A549 (cell line): ENCODE results near the gene MFSD6L. TPM values are rescaled to one million over a fixed set of nuclear protein-coding genes. Genes with fewer than 3 reads are reported as not detected.

Experiments used
- ATAC-seq, 2 experiments: fragments of 200-7000 bp in 1 of 2; fragments of >200 bp in 1 of 2; cut with Nextera tagmentation in 1 of 2; cut with Tn5 transposase in 1 of 2; 3 replicates each; pipeline versions ENCODE4 v1.8.0 to v1.9.1; 2018 to 2020; ENCODE audit warnings: mild to moderate bottlenecking in 1 of 2, moderate library complexity in 1 of 2
- CTCF ChIA-PET: fragments of 300-600 bp; sonication (Branson Sonifier 250); formaldehyde crosslinking; extraction: SDS; loops from one replicate; lab custom pipeline; 2021; ENCODE audit warnings: antibody characterized with exemption, inconsistent platforms; lab: Yijun Ruan, JAX
- POLR2A ChIA-PET: fragments of 350-600 bp; formaldehyde crosslinking; extraction: SDS; loops from one replicate; lab custom pipeline; 2021; ENCODE audit warnings: antibody characterized with exemption, inconsistent platforms; lab: Yijun Ruan, JAX
- DNase-seq, 2 experiments: peaks; one replicate each; pipeline versions ENCODE4 v3.0.0 to v3.0.0-alpha.2; 2011 to 2016; ENCODE audit warnings: low read depth in 1 of 2, low spot score in 1 of 2
- FAIRE-seq: peaks from 2 replicates; lab custom pipeline; 2011; peaks lifted over from hg19 to GRCh38; lab: Jason Lieb, UNC
- H3K27ac ChIP-seq, 2 experiments: fragments of >200 bp; sonication (Bioruptor Twin); formaldehyde crosslinking; 3 replicates each; pipeline ENCODE4 v1.5.1; 2016 to 2017
- H3K4me1 ChIP-seq: fragments of >200 bp; sonication (Bioruptor Twin); formaldehyde crosslinking; 3 replicates; pipeline ENCODE4 v1.6.1; 2016
- H3K4me2 ChIP-seq: fragments of >200 bp; sonication (Bioruptor Twin); formaldehyde crosslinking; 3 replicates; pipeline ENCODE4 v1.6.1; 2016
- H3K4me3 ChIP-seq: fragments of >200 bp; sonication (Bioruptor Twin); formaldehyde crosslinking; 3 replicates; pipeline ENCODE4 v1.5.1; 2016
- H3K9me3 ChIP-seq: fragments of >200 bp; sonication (Bioruptor Twin); formaldehyde crosslinking; 3 replicates; pipeline ENCODE4 v1.6.1; 2016
- BHLHE40 ChIP-seq: IDR thresholded peaks from 2 replicates; pipeline ENCODE4 v1.6.1; 2012; ENCODE audit warnings: low read depth, low read length, inconsistent platforms
- CBX8 ChIP-seq: fragments of 200-600 bp; sonication (generic); IDR thresholded peaks from 2 replicates; pipeline ENCODE4 v1.6.1; 2016
- ELK1 ChIP-seq: fragments of 150-350 bp; IDR thresholded peaks from 2 replicates; pipeline ENCODE4 v1.6.1; 2014; ENCODE audit warnings: low read depth, mild to moderate bottlenecking, low read length
- EP300 ChIP-seq, 2 experiments: fragments of >200 bp; sonication (Bioruptor Twin); formaldehyde crosslinking; IDR thresholded peaks; 2 replicates in 1 of 2; 3 replicates in 1 of 2; pipeline ENCODE4 v1.6.1; 2016 to 2017
- ESRRA ChIP-seq: fragments of 150-350 bp; IDR thresholded peaks from 2 replicates; pipeline ENCODE4 v1.6.1; 2014; ENCODE audit warnings: mild to moderate bottlenecking, low read length, borderline replicate concordance
- HMGXB4 ChIP-seq: fragments of 250-450 bp; sonication (Bioruptor Pico); IDR thresholded peaks from 2 replicates; pipeline ENCODE4 v1.5.0; 2021; ENCODE audit warnings: mild to moderate bottlenecking, moderate library complexity, borderline replicate concordance
- JUN ChIP-seq, 2 experiments: fragments of >200 bp; sonication (Bioruptor Twin); formaldehyde crosslinking; IDR thresholded peaks; 2 replicates in 1 of 2; 3 replicates in 1 of 2; pipeline ENCODE4 v1.6.1; 2016 to 2017
- JUNB ChIP-seq: fragments of >200 bp; sonication (Bioruptor Twin); formaldehyde crosslinking; IDR thresholded peaks from 2 replicates; pipeline ENCODE4 v1.6.1; 2016
- KDM5A ChIP-seq: fragments of 200-600 bp; sonication (generic); IDR thresholded peaks from 2 replicates; pipeline ENCODE4 v1.6.1; 2016; ENCODE audit warnings: antibody characterized with exemption, mild to moderate bottlenecking
- MAFK ChIP-seq: fragments of 450-650 bp; IDR thresholded peaks from 2 replicates; pipeline ENCODE4 v1.6.1; 2014; ENCODE audit not compliant: partially characterized antibody
- PBX3 ChIP-seq: IDR thresholded peaks from 2 replicates; pipeline ENCODE4 v1.6.1; 2012
- POLR2A ChIP-seq: IDR thresholded peaks from 2 replicates; pipeline ENCODE4 v1.6.1; 2012; ENCODE audit warnings: mild to moderate bottlenecking, low read length
- REST ChIP-seq: fragments of 200-600 bp; sonication (generic); IDR thresholded peaks from 2 replicates; pipeline ENCODE4 v1.6.1; 2016; ENCODE audit warnings: antibody characterized with exemption, mild to moderate bottlenecking, moderate library complexity
- WGBS: methylation state at CpG from one replicate; pipeline ENCODE4 v1.1.6; 2017; ENCODE audit errors: missing lambda C conversion rate; 5-methylcytosine and 5-hydroxymethylcytosine counted together
- polyA plus RNA-seq, 4 experiments: library from polyadenylated mRNA; depleted of rRNA in 3 of 4; stranded (reverse); fragments of >200 nt; fragmentation: RNase III in 1 of 4; extraction: RNeasy Plus Mini Kit Qiagen cat#74134 plus additional on column Dnase treatment in 1 of 4; gene quantifications; 2 replicates in 3 of 4; 3 replicates in 1 of 4; pipeline ENCODE4 v1.2.3, GENCODE V29; 2011 to 2017

The MFSD6L gene
- polyA plus RNA-seq, 2 of the 4 experiments (the other 2 are of a cell fraction) = not detected

- Histone ChIP-seq H3K4me3 (no peak overlapping the region), H3K9me3 (peaks cover 13% of the 10 kb centered on the region; the same call in 2 of the 3 replicates), H3K4me1 (no peaks in the 10 kb centered on the region), H3K4me2 (no peak overlapping the region), H3K27ac (no peak overlapping the region)
- CTCF ChIA-PET = interaction anchor here (1.1 to 1.3 kb wide), 5 partner anchors 12 to 408 kb away, joined by 3 to 5 read pairs (median 3); no protein-coding TSS in a partner anchor
- ATAC-seq (peak in 1 of 2 experiments; percentile 51; a peak in 1 of 6 replicates), FAIRE-seq (no peak), DNase-seq (no peak)
- WGBS = 46% methylated on average over 4 of the region's 4 CpGs
- POLR2A ChIA-PET = no interaction called here
- no peak for TF ChIP-seq BHLHE40
- no peak for TF ChIP-seq PBX3
- no peak for TF ChIP-seq HMGXB4
- no peak for TF ChIP-seq POLR2A
- no peak for TF ChIP-seq EP300 (IDR thresholded peaks at IDR 0.05)
- no peak for TF ChIP-seq KDM5A
- peak; percentile 27; the same call in 1 of the 2 replicates for TF ChIP-seq JUNB
These were observed 7.8 kb downstream of the MFSD6L start for GRCh38 chr17:8791248-8791909.

GRCh38 chr17:8789743-8790142 lies 9.4 kb downstream of the MFSD6L start:
- H3K9me3 ChIP-seq = peaks cover 13% of the 10 kb centered on the region; the same call in 2 of the 3 replicates
- FAIRE-seq = no peak
- H3K27ac ChIP-seq = no peak overlapping the region
- no peak overlapping the region for H3K4me2 ChIP-seq
- no peak for DNase-seq
- POLR2A ChIA-PET = no interaction called here
- no peak for ATAC-seq
- 45% methylated on average over 10 of the region's 10 CpGs for WGBS
- no peak overlapping the region for H3K4me3 ChIP-seq
- no peaks in the 10 kb centered on the region for H3K4me1 ChIP-seq
- CTCF ChIA-PET = no interaction called here
- no peak for TF ChIP-seq REST
- TF ChIP-seq JUN (IDR thresholded peaks at IDR 0.05) = no peak
- TF ChIP-seq ESRRA = no peak
- TF ChIP-seq POLR2A = no peak
- no peak for TF ChIP-seq ELK1

GRCh38 chr17:8788998-8789397 lies 10.2 kb downstream of the MFSD6L start:
- ChIA-PET POLR2A (interaction anchor here (0.7 kb wide), 1 partner anchor 27 kb away, joined by 3 read pairs; no protein-coding TSS in a partner anchor), CTCF (interaction anchor here (1.5 kb wide), 1 partner anchor 18 kb away, joined by 5 read pairs; no protein-coding TSS in a partner anchor)
- peaks cover 13% of the 10 kb centered on the region; the same call in 2 of the 3 replicates for H3K9me3 ChIP-seq
- no peak overlapping the region for H3K27ac ChIP-seq
- no peak overlapping the region for H3K4me2 ChIP-seq
- WGBS = 53% methylated on average over 2 of the region's 2 CpGs
- no peak for DNase-seq
- no peak for FAIRE-seq
- TF ChIP-seq MAFK (no peak), CBX8 (no peak)
- H3K4me1 ChIP-seq = no peaks in the 10 kb centered on the region
- ATAC-seq = no peak
- no peak overlapping the region for H3K4me3 ChIP-seq
